ENCODE results near the gene FAM234A. TPM values are rescaled to one million over a fixed set of nuclear protein-coding genes. Genes with fewer than 3 reads are reported as not detected.

Gene FAM234A
- total RNA-seq, 1 donor from 2014 or later = 23.3 TPM

GRCh38 chr16:293043-293775 is 58.6 kb downstream of the FAM234A start:
- H3K4me3 ChIP-seq = no peak overlapping the region
- no peak overlapping the region for H3K27ac ChIP-seq
- no peak for DNase-seq (ENCODE audit: extremely low spot score in 2 of 2)
- peaks cover 0 to 75% of the 10 kb centered on the region in 2 donors for H3K36me3 ChIP-seq
- no peaks in the 10 kb centered on the region for H3K9me3 ChIP-seq
- H3K4me1 ChIP-seq = no peaks in the 10 kb centered on the region
- H3K27me3 ChIP-seq = no peaks in the 10 kb centered on the region
- TF ChIP-seq POLR2AphosphoS5 (IDR thresholded peaks at IDR 0.05; ENCODE audit: insufficient read depth in 1 of 2, low read depth in 1 of 2) = no peak
- intact Hi-C loops (cut with DNase I) = no loop called here

- no peak for DNase-seq (ENCODE audit: extremely low spot score in 2 of 2)
- TF ChIP-seq POLR2A (IDR thresholded peaks at IDR 0.05) (no peak), CTCF (IDR thresholded peaks at IDR 0.05) (no peak), POLR2AphosphoS5 (IDR thresholded peaks at IDR 0.05; ENCODE audit: insufficient read depth in 1 of 2, low read depth in 1 of 2) (no peak)
- H3K4me1 ChIP-seq = no peaks in the 10 kb centered on the region
- H3K36me3 ChIP-seq = peaks cover 0 to 54% of the 10 kb centered on the region in 2 donors
- H3K27me3 ChIP-seq = no peaks in the 10 kb centered on the region
- no peaks in the 10 kb centered on the region for H3K9me3 ChIP-seq
- intact Hi-C loops (cut with DNase I) = no loop called here
- H3K4me3 ChIP-seq = no peak overlapping the region
- H3K27ac ChIP-seq = no peak overlapping the region
These were observed 61.7 kb downstream of the FAM234A start for GRCh38 chr16:296276-296675.

GRCh38 chr16:296806-297510 is 62.3 kb downstream of the FAM234A start:
- no peak for DNase-seq (ENCODE audit: extremely low spot score in 2 of 2)
- Histone ChIP-seq H3K4me1 (no peaks in the 10 kb centered on the region), H3K36me3 (peaks cover 0 to 48% of the 10 kb centered on the region in 2 donors), H3K27me3 (no peaks in the 10 kb centered on the region), H3K9me3 (no peaks in the 10 kb centered on the region), H3K27ac (no peak overlapping the region), H3K4me3 (no peak overlapping the region)
- TF ChIP-seq CTCF (IDR thresholded peaks at IDR 0.05) = no peak
- TF ChIP-seq POLR2A (IDR thresholded peaks at IDR 0.05) = no peak
- no peak for TF ChIP-seq POLR2AphosphoS5 (IDR thresholded peaks at IDR 0.05; ENCODE audit: insufficient read depth in 1 of 2, low read depth in 1 of 2)
- intact Hi-C loops (cut with DNase I) = no loop called here

- Histone ChIP-seq H3K27me3 (no peaks in the 10 kb centered on the region), H3K36me3 (peaks cover 0 to 39% of the 10 kb centered on the region in 2 donors), H3K27ac (no peak overlapping the region), H3K4me1 (no peaks in the 10 kb centered on the region), H3K9me3 (no peaks in the 10 kb centered on the region), H3K4me3 (no peak overlapping the region)
- intact Hi-C loops (cut with DNase I) = no loop called here
- DNase-seq (ENCODE audit: extremely low spot score in 2 of 2) = no peak
- TF ChIP-seq POLR2AphosphoS5 (IDR thresholded peaks at IDR 0.05; ENCODE audit: insufficient read depth in 1 of 2, low read depth in 1 of 2) (no peak), POLR2A (IDR thresholded peaks at IDR 0.05) (no peak), CTCF (IDR thresholded peaks at IDR 0.05) (no peak)
These were observed 63.2 kb downstream of the FAM234A start for GRCh38 chr16:297832-298231.

GRCh38 chr16:301235-301634 is 66.6 kb downstream of the FAM234A start:
- no peaks in the 10 kb centered on the region for H3K4me1 ChIP-seq
- peaks cover 0 to 29% of the 10 kb centered on the region in 2 donors for H3K36me3 ChIP-seq
- no peaks in the 10 kb centered on the region for H3K27me3 ChIP-seq
- H3K9me3 ChIP-seq = no peaks in the 10 kb centered on the region
- H3K4me3 ChIP-seq = no peak overlapping the region
- no peak for TF ChIP-seq POLR2AphosphoS5 (IDR thresholded peaks at IDR 0.05; ENCODE audit: insufficient read depth in 1 of 2, low read depth in 1 of 2)
- intact Hi-C loops (cut with DNase I) = no loop called here
- no peak overlapping the region for H3K27ac ChIP-seq
- DNase-seq (ENCODE audit: extremely low spot score in 2 of 2) = no peak

GRCh38 chr16:301950-302349 is 67.3 kb downstream of the FAM234A start:
- Histone ChIP-seq H3K4me1 (peaks cover 4% of the 10 kb centered on the region), H3K36me3 (peaks cover 0 to 22% of the 10 kb centered on the region in 2 donors), H3K27ac (no peak overlapping the region), H3K9me3 (no peaks in the 10 kb centered on the region), H3K4me3 (no peak overlapping the region), H3K27me3 (no peaks in the 10 kb centered on the region)
- no peak for DNase-seq (ENCODE audit: extremely low spot score in 2 of 2)
- TF ChIP-seq CTCF (IDR thresholded peaks at IDR 0.05) (no peak), POLR2A (IDR thresholded peaks at IDR 0.05) (no peak), POLR2AphosphoS5 (IDR thresholded peaks at IDR 0.05; ENCODE audit: insufficient read depth in 1 of 2, low read depth in 1 of 2) (no peak)
- intact Hi-C loops (cut with DNase I) = no loop called here

All from vagina (tissue), 2 donors.